ENCODE data around the gene MTUS2.

Gene MTUS2

DNA sequence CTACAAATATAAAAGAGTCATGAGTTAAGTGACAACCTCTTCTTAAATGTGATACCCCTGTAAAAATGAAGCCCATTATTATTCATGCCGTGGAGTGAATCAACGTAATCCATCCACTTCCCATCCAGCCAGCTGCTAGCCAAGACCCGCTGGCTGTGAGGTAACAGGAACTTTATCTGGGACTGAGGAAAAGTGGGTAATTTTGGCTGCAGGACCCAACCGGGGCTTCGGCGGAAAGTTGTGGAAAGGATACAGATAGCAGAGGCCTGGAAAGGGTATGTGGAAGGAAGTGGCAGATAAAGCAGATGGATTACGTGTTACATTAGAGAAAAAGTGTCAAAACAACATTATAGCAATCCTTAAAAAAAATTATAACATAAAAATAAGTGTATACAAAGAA, 727.0 kb downstream of the MTUS2 start:
- no peak for DNase-seq (ENCODE audit: low read depth in 2 of 2)

DNA sequence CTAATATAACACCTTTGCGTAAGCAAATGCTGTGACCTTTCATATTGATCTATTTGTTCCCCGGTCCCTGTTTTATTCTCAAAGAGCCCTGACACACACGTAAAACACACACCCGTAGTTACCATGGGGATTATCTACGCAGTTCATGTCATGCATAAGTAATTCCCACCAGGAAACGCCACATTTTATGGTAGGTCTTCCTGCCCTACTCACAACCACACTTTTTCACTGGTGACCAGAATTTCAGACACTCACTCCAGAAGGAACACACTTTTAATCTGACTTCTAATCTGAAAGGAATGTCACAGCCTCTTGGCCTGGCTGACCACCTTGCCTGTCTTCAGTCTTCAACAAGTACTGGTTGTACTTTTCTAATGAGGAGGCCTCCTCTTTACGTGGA, 728.6 kb downstream of the MTUS2 start:
- DNase-seq (ENCODE audit: low read depth in 2 of 2), result no peak

GRCh38 chr13:29550430-29550988, 730.4 kb downstream of the MTUS2 start:
- no peak for DNase-seq (ENCODE audit: low read depth in 2 of 2)

DNA sequence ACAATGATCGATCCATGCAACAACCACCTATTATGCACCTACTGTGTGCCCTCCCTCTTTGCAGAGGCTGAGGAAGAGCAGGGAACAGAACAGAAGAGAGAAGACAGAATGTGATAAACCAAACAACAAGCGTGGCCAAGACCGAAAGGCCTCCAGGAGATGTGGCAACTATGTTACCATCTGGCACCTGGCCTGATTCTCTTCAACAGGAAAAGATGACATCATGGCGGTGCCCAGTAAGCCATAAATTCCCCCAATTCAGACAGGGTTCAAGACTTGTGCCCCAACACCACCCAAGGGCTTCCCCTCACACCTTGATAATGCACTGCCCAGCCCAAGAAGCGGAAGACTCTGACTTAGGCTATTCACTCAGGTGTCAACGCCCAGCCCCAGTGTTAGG, 731.1 kb downstream of the MTUS2 start:
- no peak for DNase-seq (ENCODE audit: low read depth in 2 of 2)

Data from stimulated activated CD8-positive, alpha-beta memory T cell treated with anti-CD3 and anti-CD28 coated beads, Interleukin-7, amount 100 ng/mL, for 4 hours (primary cell).